NCI-H2171 (cell line): Measurements from ENCODE around the gene PCP2.

ENCODE experiments used
- DNase-seq: peaks from one replicate; lab custom pipeline; 2025; lab: John Stamatoyannopoulos, UW

Gene PCP2

DNA sequence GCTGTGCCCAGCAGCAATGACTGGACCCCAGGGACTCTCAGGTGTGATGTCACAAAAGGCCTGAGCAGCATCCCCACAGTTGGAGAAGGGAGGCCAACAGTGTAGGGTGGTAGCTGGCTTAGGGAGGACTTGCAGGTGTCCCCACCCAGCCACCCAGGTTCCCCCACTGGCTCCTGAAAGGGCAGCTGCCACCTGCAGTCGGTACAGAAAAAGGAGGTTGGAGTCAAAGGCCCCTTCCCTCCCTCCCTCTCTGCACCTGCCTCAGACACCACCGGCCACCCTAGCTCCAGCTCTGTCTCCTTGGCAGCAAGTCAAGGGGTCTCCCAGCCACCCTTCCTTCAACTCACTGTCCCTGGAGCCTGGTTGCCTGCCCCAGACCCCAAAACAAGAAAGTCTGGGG, at the start of gene PCP2:
Gene PCP2 (minus strand): TSS at position 22 of the 400 bp plus-strand sequence. CDS start 262 bp downstream, outside the sequence.
- no peak for DNase-seq

DNA sequence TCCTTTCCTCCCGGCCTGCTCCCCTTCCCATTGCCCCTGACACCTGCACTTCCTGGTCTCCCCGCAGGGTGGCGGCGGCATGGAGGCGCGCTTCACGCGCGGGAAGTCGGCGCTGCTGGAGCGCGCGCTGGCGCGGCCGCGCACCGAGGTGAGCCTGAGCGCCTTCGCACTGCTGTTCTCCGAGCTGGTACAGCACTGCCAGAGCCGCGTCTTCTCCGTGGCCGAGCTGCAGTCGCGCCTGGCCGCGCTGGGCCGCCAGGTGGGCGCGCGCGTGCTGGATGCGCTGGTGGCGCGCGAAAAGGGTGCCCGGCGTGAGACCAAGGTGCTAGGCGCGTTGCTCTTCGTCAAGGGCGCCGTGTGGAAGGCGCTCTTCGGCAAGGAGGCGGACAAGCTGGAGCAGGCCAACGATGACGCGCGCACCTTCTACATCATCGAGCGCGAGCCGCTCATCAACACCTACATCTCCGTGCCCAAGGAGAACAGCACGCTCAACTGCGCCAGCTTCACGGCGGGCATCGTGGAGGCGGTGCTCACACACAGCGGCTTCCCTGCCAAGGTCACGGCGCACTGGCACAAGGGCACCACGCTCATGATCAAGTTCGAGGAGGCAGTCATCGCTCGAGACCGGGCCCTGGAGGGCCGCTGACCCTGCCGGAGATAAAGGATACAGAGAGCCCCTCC, 48.8 kb upstream of the PCP2 start:
- no peak for DNase-seq

- DNase-seq, result peak; percentile 27
Observed at GRCh38 chr19:7681340-7682174, 48.0 kb upstream of the PCP2 start.

DNA sequence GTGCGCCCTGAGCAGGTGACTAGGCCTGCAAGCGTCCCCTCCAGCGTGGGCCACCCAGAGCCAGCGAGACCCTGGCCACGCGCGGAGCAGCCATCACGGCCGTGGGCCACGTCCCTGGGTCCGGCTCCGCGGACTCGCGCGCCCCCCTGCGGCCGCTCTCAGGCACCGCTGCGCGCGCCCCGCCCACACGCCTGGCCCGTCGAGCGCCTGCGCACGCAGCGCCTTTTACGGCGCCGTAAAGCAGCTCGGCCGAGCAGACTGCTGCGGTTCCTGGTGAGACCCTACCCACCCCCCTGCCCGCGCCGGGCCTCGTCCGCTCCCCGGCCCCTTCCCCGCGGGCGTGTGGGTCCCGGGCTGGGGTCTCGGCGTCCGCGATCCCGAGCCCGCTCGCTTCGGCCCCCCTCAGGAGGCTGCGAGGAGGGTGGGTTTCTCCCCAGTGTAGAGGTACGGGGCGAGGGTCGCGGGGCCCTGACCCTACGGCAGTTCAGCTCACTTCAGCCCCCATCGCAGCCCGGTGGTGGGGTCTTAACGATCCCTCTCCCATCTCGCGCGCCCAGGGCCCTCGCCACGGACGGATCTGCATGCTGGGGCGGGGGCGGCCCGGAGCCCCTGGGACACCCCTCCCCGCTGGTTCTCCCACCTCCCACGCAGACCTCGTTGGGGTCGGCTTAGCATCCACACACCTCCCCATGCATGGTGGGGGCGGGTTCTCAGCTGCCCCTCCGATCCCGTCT, 47.3 kb upstream of the PCP2 start, which contains the start of gene TRAPPC5:
Gene TRAPPC5 (plus strand): TSS at position 228 of the 734 bp plus-strand sequence. CDS start 1,421 bp downstream, outside the sequence.
- peak; percentile 78 for DNase-seq

- no peak for DNase-seq
Observed at GRCh38 chr19:7679771-7680605, 46.5 kb upstream of the PCP2 start.

- DNase-seq, result peak; percentile 51
Observed at GRCh38 chr19:7678971-7679751, 45.6 kb upstream of the PCP2 start.

- DNase-seq, result no peak
Observed at GRCh38 chr19:7677669-7678311, 44.3 kb upstream of the PCP2 start.

- DNase-seq, result no peak
Observed at GRCh38 chr19:7676854-7677253, 43.3 kb upstream of the PCP2 start, which contains the start of gene MCEMP1. TSS of gene MCEMP1 (plus strand) at chr19:7677090. CDS start at chr19:7677121, 31 bp downstream.

DNA sequence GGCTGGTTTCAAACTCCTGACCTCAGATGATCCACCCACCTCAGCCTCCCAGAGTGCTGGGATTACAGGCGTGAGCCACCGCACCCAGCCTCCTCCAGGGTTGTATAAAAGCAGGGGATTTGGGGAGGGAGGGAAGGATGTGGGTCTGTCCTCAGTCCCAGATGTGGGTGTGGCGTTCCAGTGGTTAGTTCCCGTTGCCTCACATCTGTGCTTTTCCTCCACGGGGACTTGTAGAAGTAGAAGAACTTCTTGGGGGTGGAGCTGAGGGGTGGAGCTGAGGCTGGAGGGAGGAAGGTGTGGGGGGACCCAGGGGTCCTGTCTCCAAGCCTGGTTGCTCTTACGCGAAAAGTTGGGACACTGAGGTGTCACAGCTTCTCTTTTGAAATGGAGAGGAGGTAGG, 42.9 kb upstream of the PCP2 start:
- DNase-seq, result no peak

- peak; percentile 76 for DNase-seq
Observed at GRCh38 chr19:7674010-7675005, 40.8 kb upstream of the PCP2 start.

DNA sequence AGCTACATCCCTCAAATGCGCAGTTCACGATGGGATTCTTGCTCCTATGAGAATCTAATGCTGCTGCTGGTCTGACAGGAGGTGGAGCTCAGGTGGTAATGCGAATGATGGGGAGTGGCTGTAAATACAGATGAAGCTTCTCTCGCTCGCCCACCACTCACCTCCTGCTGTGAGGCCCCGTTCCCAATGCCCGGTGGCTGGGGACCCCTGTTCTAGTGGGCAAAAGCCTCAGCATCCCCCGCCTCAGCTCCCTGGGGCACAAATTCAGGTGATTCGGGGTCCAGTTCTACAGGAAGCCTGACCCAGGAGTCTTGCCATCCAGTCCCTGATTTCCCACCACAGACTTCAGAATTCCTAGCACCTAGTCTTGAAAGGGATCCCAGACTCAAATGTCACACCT, 39.0 kb upstream of the PCP2 start:
- no peak for DNase-seq

GRCh38 chr19:7670790-7671189, 37.3 kb upstream of the PCP2 start:
- no peak for DNase-seq

DNA sequence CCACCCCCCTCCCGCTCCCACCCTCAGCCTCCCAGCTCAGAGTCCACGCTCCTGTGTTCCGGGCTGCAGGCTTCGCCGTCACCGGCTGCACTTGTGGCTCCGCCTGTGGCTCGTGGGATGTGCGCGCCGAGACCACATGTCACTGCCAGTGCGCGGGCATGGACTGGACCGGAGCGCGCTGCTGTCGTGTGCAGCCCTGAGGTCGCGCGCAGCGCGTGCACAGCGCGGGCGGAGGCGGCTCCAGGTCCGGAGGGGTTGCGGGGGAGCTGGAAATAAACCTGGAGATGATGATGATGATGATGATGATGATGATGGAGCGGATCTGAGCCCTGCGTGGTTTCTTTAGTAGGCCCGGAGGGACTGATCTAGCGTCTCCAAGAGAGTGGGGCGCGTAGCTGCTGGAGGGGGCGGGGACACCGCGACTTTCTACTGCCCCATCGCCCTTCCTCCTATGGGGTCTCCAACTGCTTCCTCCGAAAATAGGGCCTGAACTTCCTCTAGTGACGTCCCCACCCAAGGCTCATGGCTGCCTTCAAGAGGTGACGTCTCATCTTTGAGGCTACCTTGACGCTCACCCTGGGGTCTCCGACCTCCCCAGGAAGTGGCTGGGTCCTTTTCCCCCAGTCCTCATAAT, 36.7 kb upstream of the PCP2 start:
- no peak for DNase-seq

- DNase-seq, result no peak
Observed at GRCh38 chr19:7669641-7670040, 36.1 kb upstream of the PCP2 start.

GRCh38 chr19:7668842-7669241, 35.3 kb upstream of the PCP2 start, which contains the start of gene RETN:
TSS of gene RETN (plus strand) at chr19:7669049. CDS start at chr19:7669327, 278 bp downstream.
- no peak for DNase-seq

- no peak for DNase-seq
Observed at GRCh38 chr19:7665076-7665475, 31.6 kb upstream of the PCP2 start.

DNA sequence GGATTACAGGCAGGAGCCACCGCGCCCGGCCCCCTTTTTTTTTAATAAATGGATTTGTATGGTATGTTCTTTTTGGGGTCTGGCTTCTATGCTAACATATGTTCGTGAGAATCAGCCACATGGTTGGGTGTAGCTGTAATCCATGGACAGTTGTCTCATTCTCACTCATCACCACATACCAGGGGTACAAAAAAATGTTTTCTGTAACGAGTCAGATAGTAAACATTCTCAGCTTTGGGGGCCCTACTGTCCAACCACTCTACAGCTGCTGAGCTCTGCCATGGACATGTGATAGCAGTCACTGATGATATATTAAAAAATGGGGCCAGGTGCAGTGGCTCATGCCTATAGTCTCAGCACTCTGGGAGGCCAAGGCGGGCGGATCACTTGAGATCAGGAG, 30.2 kb upstream of the PCP2 start:
- DNase-seq, result no peak

GRCh38 chr19:7662657-7663056, 29.1 kb upstream of the PCP2 start:
- no peak for DNase-seq
